ENCODE data around the gene GATB. TPM values are rescaled to one million over a fixed set of nuclear protein-coding genes. Genes with fewer than 3 reads are reported as not detected.

GATB gene
- total RNA-seq, 6 experiments from 2014 or later = 23.1 to 28.2 (median 24.4) TPM

- H3K4me1 Mint-ChIP-seq (ENCODE audit: low read depth) = peaks cover 27% of the 10 kb centered on the region
These were observed 95.6 kb downstream of the GATB start for GRCh38 chr4:151665022-151665784.

GRCh38 chr4:151664289-151664688 lies 96.5 kb downstream of the GATB start:
- DNase-seq = no peak

More at GRCh38 chr4:151665022-151665784, 95.6 kb downstream of the GATB start:
- DNase-seq = no peak
- no peak for TF ChIP-seq CTCF (IDR thresholded peaks at IDR 0.05)
- H3K36me3 Mint-ChIP-seq (ENCODE audit: low read depth) = no peaks in the 10 kb centered on the region
- no peak overlapping the region for H3K27ac Mint-ChIP-seq
- H3K27me3 Mint-ChIP-seq (ENCODE audit: insufficient read depth) = 0 out of 2 replicates have a peak, but pooled peaks cover 1% of the 10 kb centered on the region
- no peak overlapping the region for H3K4me3 Mint-ChIP-seq
- no peaks in the 10 kb centered on the region for H3K9me3 Mint-ChIP-seq

GRCh38 chr4:151663109-151663508 lies 97.7 kb downstream of the GATB start:
- TF ChIP-seq CTCF (IDR thresholded peaks at IDR 0.05) = no peak
- Mint-ChIP-seq H3K4me3 (no peak overlapping the region), H3K27ac (no peak overlapping the region), H3K27me3 (ENCODE audit: insufficient read depth) (0 out of 2 replicates have a peak, but pooled peaks cover 1% of the 10 kb centered on the region), H3K36me3 (ENCODE audit: low read depth) (no peaks in the 10 kb centered on the region), H3K9me3 (no peaks in the 10 kb centered on the region), H3K4me1 (ENCODE audit: low read depth) (peaks cover 28% of the 10 kb centered on the region)
- DNase-seq = no peak

More at GRCh38 chr4:151664289-151664688, 96.5 kb downstream of the GATB start:
- no peaks in the 10 kb centered on the region for H3K36me3 Mint-ChIP-seq (ENCODE audit: low read depth)
- H3K27ac Mint-ChIP-seq = no peak overlapping the region
- H3K4me3 Mint-ChIP-seq = no peak overlapping the region
- H3K9me3 Mint-ChIP-seq = no peaks in the 10 kb centered on the region
- 0 out of 2 replicates have a peak, but pooled peaks cover 1% of the 10 kb centered on the region for H3K27me3 Mint-ChIP-seq (ENCODE audit: insufficient read depth)
- peaks cover 28% of the 10 kb centered on the region for H3K4me1 Mint-ChIP-seq (ENCODE audit: low read depth)
- no peak for TF ChIP-seq CTCF (IDR thresholded peaks at IDR 0.05)

GRCh38 chr4:151661873-151662272 lies 98.9 kb downstream of the GATB start:
- Mint-ChIP-seq H3K27me3 (ENCODE audit: insufficient read depth) (0 out of 2 replicates have a peak, but pooled peaks cover 1% of the 10 kb centered on the region), H3K9me3 (no peaks in the 10 kb centered on the region), H3K4me1 (ENCODE audit: low read depth) (peaks cover 21% of the 10 kb centered on the region), H3K4me3 (no peak overlapping the region), H3K27ac (no peak overlapping the region), H3K36me3 (ENCODE audit: low read depth) (no peaks in the 10 kb centered on the region)
- no peak for TF ChIP-seq CTCF (IDR thresholded peaks at IDR 0.05)
- DNase-seq = no peak

GRCh38 chr4:151660676-151661075 lies 100.1 kb downstream of the GATB start:
- no peaks in the 10 kb centered on the region for H3K36me3 Mint-ChIP-seq (ENCODE audit: low read depth)
- no peak overlapping the region; the same call in 1 of the 2 replicates for H3K27ac Mint-ChIP-seq
- DNase-seq = no peak
- no peak overlapping the region for H3K4me3 Mint-ChIP-seq
- H3K4me1 Mint-ChIP-seq (ENCODE audit: low read depth) = peaks cover 18% of the 10 kb centered on the region
- TF ChIP-seq CTCF (IDR thresholded peaks at IDR 0.05) = no peak
- H3K27me3 Mint-ChIP-seq (ENCODE audit: insufficient read depth) = 0 out of 2 replicates have a peak, but pooled peaks cover 1% of the 10 kb centered on the region
- H3K9me3 Mint-ChIP-seq = no peaks in the 10 kb centered on the region
